Activated CD4-positive, CD25-positive, alpha-beta regulatory T cell treated with anti-CD3 and anti-CD28 coated beads, Interleukin-2, amount 50 U/mL, for 24 hours (primary cell): ENCODE data around the gene P2RY1.
"Not testable (repeated sequence)": the region's sequence is repeated elsewhere in the genome, so short reads cannot be mapped to it uniquely, and the experiment has no call there.

Experiments
- ATAC-seq, 2 donors: fragments of 150-1000 bp; cut with Tn5 transposase; one replicate each; pipeline ENCODE4 v1.10.0; 2021; ENCODE audit warnings: mild to moderate bottlenecking in 1 of 2, moderate library complexity in 1 of 2

Gene P2RY1

GRCh38 chr3:152841131-152841530 lies 6.2 kb downstream of the P2RY1 start:
- no peak for ATAC-seq

GRCh38 chr3:152842413-152842812 lies 7.5 kb downstream of the P2RY1 start:
- no peak for ATAC-seq

DNA sequence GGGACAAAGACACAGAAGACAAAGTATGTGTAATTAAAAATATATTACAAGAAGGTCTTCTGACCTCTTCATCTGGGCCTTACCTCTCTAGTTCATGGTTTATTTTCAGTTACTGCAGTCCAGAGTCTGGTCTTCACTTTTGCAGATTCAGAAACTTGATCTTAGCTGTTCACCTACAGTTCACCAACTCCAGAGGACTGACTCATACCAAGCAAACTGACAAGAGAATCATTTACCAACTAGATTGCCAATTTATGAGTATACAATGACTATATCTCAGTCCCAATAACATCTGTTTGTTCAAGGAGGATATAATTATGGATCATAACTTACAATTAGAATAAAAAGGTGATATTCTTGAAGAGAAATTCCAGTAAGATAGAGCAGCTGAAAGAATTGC lies 9.0 kb downstream of the P2RY1 start:
- ATAC-seq = no peak

- ATAC-seq = not testable (repeated sequence)
These were observed 11.8 kb downstream of the P2RY1 start for GRCh38 chr3:152846572-152847202.

DNA sequence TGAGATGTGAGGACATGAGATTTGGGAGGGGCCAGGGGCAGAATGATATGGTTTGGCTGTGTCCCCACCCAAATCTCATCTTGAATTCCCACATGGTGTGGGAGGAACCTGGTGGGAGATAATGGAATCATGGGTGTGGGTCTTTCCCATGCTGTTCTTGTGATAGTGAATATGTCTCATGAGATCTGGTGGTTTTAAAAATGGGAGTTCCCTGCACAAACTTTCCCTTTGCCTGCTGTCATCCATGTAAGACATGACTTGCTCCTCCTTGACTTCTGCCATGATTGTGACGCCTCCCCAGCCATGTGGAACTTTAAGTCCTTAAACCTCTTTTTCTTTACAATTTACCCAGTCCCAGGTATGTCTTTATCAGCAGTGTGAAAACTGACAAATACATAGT lies 12.7 kb downstream of the P2RY1 start:
- ATAC-seq = not testable (repeated sequence)

DNA sequence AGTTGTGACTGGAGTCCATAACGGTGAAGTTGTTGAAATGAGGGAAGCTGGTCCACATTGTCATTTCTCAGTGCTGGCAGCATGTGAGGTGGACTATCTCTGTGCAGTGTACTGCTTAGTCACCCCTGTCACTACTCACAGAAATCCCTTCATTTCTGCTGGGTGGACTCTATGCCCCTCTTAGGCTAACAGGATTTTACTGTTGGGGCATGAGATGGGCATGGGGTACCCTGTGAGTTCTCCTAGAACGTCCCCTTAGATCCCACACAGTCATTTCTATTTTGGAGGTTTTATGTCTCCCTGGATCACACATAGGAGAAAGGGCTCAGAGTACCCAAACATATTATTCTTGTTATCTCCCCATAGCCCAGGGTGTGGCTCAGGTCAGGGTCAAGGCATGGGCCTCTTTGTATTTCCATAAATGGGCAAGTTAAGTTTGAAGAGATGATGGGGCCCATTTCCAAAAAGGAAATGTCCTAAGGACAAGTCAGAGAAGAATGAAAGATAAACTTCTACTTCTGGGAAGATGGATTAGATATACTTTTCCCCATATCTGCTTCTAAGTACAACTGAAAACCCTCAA lies 15.2 kb downstream of the P2RY1 start:
- no peak for ATAC-seq

GRCh38 chr3:152853196-152853595 lies 18.3 kb downstream of the P2RY1 start:
- no peak for ATAC-seq

GRCh38 chr3:152857082-152857481 lies 22.2 kb downstream of the P2RY1 start:
- ATAC-seq = peak in 1 of 2 donors; percentile 17

GRCh38 chr3:152858170-152858800 lies 23.4 kb downstream of the P2RY1 start:
- ATAC-seq = no peak

DNA sequence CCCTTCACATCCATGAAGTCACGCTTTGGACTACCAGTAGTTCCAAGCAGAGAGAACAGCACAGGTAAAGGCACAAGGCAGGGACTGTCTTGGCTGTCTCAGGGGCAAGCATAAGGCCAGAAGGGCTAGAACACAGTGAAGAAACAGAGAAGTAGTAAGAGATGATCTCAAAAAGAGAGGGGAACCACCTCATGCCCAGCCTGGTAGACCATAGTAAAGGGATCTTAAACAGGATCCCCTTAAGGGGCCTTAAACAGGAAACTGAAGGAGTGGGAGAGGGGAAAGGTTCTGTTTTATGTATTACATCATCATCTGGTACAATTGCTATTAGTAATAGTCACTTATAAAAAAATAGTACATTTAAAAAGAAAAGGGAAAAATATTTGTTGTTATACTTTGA lies 25.8 kb downstream of the P2RY1 start:
- ATAC-seq = no peak

- ATAC-seq = no peak
These were observed 30.8 kb downstream of the P2RY1 start for GRCh38 chr3:152865668-152866245.

GRCh38 chr3:152870027-152870426 lies 35.1 kb downstream of the P2RY1 start:
- no peak for ATAC-seq

DNA sequence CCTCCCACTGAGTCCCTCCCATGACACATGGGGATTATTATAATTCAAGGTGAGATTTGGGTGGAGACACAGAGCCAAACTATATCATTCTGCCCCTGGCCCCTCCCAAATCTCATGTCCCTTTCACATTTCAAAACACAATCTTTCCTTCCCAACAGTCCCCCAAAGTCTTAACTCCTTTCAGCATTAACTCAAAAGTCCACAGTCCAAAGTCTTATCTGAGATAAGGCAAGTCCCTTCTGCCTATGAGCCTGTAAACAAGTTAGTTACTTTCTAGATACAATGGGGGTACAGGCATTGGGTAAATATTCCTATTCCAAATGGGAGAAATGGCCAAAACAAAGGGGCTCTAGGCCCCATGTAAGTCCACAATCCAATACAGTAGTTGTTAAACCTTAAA lies 38.4 kb downstream of the P2RY1 start:
- not testable (repeated sequence) for ATAC-seq

GRCh38 chr3:152874896-152875749 lies 40.2 kb downstream of the P2RY1 start:
- ATAC-seq = no peak

- ATAC-seq = no peak
These were observed 44.3 kb downstream of the P2RY1 start for GRCh38 chr3:152879130-152879789.

- ATAC-seq = no peak
These were observed 44.9 kb downstream of the P2RY1 start for GRCh38 chr3:152879790-152880174.

- no peak for ATAC-seq
These were observed 50.1 kb downstream of the P2RY1 start for GRCh38 chr3:152885076-152885475.
